HS-5 (cell line): ENCODE measurements around the gene MLC1.

Source experiments
- DNase-seq: peaks from one replicate; pipeline ENCODE4 v3.0.0-alpha.2; 2012; ENCODE audit warnings: low read depth

MLC1 gene

DNA sequence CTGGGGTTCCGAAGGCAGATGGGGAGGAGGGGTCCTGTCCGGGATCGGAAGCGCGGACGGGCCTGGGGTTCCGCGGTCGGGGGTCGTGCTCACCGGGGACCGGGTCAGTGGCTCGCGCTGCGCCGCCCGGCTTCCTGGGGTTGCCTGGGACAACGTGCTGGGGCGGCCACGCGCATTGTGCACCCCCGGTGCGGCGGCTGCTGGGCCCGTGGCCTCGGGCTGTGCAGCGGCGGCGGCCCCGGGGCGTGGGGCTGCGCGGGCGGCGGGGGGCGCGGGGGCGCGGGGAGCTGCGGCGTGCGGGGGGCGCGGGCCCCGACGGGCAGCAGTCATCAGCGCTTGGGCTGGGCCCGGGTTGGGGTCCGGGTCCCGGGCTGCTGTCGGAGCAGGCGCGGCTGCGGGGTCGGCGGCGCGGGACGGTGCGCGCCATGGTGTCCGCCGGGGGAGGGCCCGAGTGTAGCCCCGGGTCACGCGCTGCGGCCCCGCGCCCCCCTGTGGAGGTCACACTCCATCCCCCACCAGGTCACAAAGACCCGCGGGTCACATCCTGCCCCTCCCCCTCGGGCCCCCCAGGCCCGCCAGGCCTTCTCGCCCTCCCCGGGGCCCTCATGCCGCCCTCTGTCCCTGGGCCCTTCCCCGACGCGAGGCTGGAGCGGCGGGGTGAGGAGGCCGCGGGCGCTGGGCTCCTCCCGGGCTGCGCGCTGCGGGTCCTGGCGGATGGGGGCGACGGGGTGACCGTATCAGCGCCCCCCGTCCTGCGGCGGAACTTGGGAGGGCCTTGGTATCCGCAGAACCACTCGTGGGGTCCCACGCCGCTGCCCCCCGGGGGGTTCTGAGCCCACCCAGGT, 26.9 kb downstream of the MLC1 start, which contains the start of gene TTLL8:
TTLL8 (minus strand) TSS at position 238 of the 845 bp plus-strand sequence.
- no peak for DNase-seq

DNA sequence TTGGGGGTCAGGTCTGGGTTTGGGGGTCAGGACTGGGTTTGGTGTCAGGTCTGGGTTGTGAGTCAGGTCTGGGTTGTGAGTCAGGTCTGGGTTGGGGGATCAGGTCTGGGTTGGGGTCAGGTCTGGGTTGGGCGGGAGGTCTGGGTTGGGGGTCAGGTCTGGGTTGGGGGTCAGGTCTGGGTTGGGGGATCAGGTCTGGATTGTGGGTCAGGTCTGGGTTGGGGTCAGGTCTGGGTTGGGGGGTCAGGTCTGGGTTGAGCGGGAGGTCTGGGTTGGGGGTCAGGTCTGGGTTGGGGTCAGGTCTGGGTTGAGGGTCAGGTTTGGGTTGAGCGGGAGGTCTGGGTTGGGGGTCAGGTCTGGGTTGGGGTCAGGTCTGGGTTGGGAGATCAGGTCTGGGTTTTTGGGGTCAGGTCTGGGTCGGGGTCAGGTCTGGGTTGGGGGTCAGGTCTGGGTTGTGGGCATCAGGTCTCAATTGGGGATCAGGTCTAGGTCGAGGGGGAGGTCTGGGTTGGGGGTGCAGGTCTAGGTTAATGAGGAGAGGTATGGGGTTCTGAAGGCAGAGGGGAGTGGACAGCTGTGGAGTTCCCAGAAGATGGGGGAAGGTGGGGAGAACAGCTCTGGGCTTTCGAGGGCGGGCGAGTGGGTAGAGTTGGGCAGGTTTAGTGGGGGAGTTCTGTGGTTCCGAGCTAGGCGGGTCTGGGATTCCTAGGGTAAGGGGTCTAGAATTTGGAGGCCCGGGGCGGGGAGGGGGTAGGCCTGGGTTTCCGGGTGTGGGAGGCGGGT, 27.8 kb downstream of the MLC1 start:
- DNase-seq, result no peak

DNA sequence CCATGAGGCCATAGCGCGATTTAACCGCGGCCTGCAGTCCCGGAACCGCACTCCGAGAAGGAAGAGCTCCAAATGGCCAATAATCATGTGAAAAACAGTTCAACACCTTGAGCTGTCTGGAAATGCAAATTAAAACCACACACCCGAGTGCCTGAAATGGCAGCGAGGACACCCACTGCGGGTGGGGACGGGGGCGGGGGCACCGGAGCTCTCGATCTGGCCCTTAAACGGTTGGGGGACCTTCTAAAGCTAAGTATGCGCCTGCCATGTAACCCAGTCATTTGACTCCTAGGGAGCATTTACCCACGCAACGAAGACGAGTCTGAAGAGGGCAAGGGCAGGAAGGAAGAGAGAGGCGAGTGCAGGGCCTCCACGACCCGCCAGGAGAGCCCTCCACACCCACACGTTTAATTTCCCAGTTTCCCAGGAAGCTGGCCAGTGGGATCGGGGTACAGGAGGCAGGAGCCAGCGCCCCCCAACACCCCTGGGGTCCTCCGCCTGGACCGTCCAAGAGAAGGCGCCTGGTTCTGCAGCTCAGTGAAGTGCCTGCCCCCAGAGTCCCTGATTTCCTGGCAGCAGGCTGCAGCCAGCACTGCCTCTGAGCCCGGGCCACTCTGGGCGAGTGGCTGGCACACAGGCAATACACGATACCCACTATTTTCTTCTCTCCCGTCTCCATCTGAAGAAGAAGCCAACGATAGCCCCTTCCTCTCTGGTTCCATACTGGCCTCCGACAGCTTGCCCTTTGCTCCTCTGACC, 28.8 kb downstream of the MLC1 start:
- DNase-seq, result no peak

DNA sequence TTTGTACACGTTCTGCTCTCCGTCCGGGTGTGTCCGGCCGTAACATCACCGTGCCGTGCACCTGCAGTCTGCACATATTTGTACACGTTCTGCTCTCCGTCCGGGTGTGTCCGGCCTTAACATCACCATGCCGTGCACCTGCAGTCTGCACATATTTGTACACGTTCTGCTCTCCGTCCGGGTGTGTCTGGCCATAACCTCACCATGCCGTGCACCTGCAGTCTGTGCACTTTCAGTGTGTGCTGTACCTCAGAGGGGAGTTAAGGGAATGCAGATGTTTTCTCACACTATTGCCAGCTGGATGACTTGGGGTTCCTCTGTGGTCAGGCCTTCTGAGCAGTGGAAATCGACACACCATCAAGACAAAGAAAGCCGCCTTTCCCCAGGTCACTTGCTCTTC, 31.4 kb downstream of the MLC1 start:
- no peak for DNase-seq

DNA sequence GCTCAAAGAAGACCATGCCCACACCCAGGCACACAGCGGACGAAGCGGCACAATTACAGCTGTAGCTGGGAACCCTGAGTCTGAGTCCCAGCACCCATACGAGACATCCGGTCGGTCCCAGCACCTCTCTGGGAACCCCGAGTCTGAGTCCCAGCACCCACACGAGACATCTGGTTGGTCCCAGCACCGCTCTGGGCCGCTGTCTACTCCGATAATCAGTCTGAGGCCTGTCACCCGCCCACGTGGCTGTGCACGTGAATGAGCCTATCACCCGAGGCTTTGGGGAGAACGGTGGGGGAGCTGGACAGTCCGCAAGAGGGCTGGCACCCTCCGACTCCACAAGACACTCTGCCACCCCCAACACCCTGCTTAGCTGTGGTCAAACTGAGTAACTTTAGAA, 33.3 kb downstream of the MLC1 start:
- DNase-seq, result no peak

DNA sequence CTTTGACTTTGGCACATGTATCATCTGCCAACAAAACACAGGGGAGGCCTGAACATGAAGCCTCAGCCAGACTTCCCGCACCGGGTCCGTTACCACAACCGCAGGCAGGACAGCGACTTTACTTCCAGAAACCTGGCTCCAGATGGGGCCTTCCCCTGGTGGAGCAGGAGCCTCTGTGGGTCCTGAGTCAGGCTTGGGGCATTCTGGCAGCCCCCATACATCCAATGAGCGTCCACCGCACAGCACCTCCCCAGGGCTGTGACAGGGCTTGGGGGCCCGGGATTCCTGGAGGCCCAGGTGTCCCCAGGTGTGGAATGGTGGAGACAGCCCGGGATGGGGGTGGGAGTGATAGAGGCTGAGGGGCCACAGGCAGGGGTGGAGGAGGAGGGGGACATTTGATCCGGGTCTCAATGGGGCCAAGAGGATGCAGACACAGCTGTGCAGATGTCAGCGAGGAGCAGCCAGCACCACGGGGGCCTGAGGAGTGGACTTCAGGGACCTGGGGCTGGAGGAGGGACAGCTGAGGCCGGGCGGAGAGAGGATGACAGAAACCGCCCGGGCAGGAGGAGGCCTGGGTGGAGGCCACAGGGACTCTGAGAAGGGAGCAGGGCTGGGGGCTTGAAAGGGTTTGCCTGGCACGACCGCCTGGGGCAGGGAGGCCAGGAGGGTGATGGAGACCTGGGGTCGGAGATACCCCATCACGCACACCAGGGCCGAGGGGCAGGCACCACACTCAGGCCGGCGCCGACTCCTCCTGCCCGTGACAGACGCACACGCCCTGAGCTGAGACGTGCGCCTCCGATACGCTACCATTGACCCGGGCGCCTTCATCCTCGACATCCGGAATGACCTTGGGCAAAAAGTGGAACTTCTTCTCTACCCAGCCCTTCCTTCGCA, 35.7 kb downstream of the MLC1 start:
- DNase-seq, result no peak

DNA sequence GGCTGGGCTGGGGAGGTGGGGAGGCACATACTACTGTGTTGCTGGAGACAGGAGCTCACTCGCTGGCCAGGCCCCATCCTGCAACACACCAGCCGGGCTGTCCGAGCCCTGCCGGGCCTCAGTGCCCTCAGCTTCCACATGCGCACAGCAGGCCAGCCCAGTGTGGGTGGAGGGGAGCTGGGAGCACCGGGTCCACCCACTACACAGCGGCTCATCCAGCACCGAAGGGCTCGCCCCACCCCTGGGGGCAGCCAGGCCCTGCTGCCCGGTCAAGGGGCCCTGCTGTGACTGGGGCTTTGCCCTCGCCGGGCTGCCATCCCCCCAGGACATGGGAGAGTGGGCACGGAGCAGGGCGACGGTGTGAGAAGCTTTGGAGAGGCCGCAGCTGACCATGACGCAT, 36.4 kb downstream of the MLC1 start:
- DNase-seq, result no peak

DNA sequence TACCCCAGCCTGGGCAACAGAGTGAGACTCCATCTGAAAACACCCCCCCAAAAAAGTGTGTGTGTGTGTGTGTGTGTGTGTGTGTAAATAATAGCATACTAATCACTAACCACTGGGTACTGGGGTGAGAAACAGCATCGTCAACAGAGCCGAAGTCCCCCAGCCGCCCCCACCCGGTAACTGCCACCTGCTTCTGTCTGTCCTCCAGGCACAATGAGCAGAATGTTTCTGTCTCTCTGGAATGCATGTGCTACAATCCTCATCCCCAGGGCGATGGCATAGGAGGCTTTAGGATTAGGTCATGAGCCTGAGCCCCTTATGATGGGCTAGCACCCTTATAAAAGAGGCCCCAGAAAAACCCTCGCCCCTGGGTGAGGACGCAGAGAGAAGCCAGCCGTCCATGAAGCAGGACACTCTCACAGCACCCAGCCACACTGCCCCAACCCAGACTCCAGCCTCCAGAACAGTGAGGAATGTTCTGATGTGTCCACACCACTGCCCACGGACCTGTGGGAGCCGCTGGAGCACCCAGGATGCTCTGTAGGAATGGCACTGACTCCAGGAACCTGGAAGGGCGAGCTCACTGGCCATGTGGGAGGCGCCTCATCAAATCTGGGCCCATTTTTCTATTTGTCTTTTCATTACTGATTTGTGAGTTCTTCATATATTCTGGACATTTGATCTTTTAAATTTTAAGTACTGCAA, 37.0 kb downstream of the MLC1 start:
- no peak for DNase-seq

DNA sequence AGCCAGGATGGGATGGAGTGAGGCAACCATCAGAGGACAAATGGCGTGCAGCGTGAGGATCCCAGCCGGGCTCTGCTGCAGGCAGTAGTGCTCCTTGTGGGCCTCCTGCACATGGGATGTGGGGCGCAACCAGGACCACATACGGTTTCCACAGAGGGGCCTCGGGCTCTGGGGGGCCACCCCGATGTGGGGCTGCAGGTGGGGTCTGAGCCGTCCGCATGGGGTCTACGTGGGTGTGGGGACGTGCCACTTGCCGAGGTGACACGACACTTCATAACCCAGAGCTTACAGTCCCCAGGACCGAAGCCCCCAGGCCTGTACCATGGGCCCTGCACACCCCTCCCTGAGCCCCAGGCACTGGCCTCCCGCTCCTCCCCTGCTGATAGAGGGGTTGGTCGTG, 37.9 kb downstream of the MLC1 start:
- DNase-seq, result no peak

DNA sequence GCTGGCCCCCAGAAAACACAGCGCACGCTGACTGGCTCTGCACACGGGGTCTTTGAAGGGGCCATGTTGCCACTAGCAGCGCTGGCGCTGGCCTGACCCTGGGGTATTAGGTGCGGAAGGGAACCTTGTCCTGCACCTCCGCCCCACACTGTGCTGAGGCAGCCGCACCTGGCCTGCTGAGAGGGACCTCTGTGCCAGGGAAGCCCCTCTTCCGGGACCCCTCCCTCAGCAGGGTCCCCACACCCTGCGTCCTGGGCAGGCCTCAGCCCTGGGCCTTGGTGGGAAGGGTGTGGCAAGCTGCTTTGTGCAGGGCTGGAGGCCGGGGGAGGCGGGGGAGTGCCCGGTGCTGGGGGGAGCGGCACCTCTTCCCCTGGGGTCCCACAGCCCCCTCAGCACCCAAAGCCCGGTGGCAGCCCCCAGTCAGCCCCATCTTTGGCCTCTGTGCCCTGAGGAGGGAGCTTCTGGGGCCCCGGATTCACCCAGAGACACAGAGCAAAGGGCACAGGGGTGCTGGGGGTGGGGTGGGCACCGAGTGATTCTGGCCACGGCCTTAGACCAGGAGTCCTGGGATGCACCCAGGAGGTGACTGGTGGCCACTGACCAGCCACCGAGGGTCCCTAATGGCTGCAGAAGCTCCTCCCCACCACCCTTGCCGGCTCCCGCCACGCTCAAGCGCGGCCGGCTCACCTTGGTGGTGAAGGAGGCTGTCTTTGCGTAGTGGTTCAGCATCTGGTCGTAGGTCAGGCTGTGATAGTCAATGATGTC, 38.6 kb downstream of the MLC1 start:
- DNase-seq, result no peak

DNA sequence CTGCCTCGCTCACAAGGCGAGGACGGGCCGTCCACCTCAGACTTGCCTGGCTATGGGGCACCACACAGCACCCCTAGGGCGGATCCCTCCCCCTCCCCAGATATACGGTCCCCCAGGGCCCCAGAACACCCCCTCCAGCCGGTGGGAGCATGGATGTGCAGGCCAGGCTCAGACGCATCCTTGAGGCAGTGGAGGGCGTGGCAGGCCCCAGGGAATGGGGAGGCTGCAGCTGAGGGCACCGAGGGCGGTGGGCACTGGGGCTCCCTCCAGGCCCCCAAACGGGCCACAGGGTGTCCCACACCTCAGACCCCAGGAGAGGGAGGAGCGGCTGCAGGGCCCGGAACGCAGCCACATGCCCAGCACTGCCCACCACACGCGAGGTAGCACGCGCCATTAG, 39.2 kb downstream of the MLC1 start:
- no peak for DNase-seq

DNA sequence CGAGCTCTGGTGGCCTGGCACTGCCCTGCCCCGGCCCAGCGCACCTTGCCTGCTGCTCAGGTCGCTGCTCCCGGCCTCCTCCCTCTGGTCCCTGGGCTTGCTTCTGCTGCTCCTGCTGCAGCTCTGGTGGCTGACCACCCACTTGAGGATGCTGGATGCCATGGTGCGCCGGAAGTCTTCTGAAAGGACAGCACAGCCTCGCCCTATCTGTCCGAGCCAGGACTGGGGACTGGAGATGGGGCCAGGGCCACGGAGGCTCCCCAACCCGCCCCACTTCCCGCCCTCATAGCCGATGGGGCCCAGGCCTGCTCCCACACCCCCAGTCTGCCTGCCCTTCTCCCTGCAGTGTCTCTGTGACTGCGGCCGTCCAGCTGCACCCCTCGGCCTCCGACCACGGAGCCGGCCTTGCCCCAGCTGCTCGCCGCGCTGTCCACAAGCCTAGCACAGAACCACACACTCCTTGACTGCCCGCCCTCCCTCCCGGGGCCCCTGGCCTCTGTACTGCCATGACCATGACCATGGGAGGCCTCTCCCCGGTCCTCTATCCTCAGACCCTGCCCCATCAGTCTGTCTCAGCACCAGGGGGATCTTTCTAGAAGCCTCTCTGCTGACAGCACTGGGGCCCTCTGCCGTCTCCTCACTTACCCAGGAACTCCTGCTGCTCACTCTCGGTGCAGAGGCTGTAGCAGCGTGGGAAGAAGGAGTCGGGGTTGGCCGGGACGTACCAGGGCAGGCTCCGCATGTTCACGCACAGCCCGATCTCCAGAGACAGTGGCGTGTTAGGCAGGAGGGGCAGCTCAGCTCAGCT, 39.8 kb downstream of the MLC1 start:
- DNase-seq, result no peak

DNA sequence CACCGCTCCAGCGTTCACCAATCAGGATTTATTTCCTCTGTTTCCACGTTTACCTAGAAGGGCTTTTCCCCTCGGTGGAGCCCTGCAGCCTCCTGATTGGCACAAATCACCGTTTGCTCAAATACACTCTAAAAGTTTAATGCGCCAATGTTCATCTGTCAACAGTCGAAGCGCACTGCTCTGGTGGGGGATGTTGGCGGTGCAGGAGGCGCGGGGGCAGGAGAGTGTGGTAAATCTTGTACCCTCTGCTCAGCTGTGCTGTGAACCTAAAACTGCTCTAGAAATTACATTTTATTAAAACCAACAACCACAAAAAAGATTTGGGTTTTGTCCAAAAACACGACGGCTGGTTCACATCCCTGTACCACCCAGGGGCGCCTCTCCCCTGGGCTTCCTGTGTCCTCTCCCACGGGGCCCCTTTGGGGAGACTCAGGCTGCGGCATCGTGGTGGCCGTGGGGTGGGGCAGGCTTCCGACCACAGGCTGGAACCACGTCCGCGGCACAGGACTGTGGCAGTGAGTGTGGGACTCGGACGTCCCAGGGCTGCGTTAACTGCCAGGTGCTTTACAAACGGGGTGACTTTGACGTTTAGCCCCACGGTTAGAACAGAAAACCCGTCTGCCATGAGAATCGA, 40.6 kb downstream of the MLC1 start:
- DNase-seq, result no peak

DNA sequence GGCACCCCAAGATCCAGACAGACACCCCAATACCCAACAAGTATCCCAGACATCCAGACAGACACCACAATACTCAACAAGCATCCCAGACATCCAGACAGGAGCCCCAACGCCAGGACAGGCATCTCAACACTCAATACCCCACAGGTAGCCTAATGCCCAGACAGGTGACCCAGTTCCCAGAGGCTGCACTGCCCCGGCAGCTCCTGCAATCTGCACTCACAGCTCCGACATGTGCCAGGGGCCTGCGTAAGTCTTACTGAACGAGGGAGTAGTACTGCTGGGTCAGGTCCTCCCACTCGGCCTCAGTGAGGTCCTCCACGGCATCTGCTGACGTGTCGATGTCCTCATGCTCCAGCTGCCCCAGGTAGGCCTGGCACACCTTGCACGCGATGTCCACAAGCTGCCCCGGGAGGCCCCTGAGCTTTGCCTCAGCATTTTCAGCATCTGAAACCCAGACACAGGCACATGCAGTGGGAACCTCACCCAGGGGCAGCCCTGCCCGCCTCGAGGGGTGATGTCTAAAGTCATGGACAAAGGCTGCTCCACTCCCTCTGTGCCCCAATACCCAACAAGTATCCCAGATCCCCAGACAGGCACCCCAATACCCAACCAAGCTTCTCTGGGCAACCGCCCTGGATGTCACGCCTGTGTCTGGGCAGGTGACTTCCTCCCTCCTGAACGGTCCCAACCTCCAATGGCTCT, 43.7 kb downstream of the MLC1 start:
- no peak for DNase-seq

DNA sequence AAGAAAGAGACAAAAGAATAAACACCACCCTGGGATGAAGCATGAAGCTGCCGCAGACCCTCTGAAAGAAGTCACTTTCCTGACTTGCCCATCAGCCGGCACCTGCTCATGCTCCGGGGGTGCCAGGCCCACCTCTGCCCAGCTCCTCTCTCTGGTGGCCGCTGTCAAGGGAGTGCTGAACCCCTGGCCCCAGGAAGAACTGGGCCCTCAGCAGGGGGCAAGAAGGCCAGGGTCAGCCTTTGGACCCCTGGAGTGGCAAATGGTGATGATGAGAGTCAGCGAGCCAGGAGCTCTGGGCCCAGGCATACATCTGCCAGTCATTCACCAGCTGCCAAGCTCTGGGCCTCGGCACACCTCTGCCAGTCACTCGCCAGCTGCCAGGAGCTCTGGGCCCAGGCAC, 44.5 kb downstream of the MLC1 start:
- no peak for DNase-seq

DNA sequence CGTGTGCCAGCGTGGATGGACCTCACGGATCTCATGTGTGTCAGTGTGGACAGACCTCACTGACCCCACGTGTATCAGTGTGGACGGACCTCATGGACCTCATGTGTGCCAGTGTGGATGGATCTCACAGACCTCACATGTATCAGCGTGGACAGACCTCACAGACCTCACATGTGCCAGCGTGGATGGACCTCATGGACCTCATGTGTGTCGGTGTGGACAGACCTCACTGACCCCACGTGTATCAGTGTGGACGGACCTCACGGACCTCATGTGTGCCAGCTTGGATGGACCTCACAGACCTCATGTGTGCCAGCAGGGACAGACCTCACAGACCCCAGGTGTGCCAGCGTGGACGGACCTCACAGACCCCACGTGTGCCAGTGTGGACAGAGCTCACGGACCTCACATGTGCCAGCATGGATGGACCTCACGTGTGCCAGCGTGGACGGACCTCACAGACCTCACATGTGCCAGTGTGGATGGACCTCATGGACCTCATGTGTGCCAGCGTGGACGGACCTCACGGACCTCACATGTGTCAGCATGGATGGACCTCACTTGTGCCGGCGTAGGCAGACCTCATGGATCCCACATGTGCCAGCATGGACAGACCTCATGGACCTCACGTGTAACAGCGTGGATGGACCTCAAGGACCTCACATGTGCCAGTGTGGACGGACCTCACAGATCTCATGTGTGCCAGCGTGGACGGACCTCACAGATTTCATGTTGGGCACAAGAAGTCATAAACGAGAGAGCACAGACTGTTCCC, 45.4 kb downstream of the MLC1 start:
- DNase-seq, result no peak

DNA sequence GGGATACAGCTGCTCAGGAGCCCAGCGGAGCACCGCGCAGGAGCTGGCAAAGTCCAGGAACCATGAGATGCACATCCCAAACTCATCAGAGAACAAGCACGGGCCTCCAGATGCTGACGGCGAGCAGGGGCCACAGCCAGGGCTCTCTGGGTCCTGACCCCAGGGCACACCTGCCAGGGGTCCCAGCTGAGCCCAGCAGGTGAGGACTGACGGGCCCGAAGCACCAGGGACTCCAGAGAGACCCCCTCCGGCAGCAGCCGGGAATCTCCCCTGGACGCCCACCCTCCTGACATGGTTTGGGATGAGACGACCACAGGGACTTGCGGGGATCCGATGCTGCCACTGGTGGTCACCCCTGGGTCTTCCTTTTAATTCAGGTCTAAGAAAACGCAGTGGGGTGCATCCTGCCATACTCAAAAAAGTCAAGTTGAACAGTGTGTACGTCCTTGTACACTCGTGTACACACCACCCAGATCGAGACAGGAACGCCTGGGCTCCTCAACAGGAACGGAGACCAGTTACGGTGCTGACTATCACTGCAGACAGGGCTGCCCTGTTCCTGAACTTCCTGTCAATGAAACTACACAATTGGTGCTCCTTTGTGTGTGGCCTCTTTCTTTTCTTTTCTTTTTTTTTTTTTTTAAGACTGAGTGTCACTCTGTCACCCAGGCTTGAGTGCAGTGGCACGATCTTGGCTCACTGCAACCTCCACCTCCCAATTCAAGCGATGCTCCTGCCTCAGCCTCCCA, 49.1 kb downstream of the MLC1 start:
- no peak for DNase-seq
